Ishikawa (cell line): Measurements from ENCODE around the gene CBLIF.

Source experiments
- EP300 ChIP-seq: IDR thresholded peaks from 2 replicates; pipeline ENCODE4 v1.6.1; 2012; ENCODE audit warnings: borderline replicate concordance
- FOXM1 ChIP-seq: IDR thresholded peaks from 2 replicates; pipeline ENCODE4 v1.6.1; 2012; ENCODE audit warnings: low read depth, borderline replicate concordance
- MAX ChIP-seq: IDR thresholded peaks from 2 replicates; pipeline ENCODE4 v1.6.1; 2012
- RAD21 ChIP-seq: IDR thresholded peaks from 2 replicates; pipeline ENCODE4 v1.6.1; 2012; ENCODE audit warnings: low read depth
- REST ChIP-seq: IDR thresholded peaks from 2 replicates; pipeline ENCODE4 v1.6.1; 2012; ENCODE audit warnings: low read depth, mild to moderate bottlenecking
- TAF1 ChIP-seq: IDR thresholded peaks from 2 replicates; pipeline ENCODE4 v1.6.1; 2012; ENCODE audit warnings: low read depth, mild to moderate bottlenecking
- TEAD4 ChIP-seq: IDR thresholded peaks from 2 replicates; pipeline ENCODE4 v1.6.1; 2012
- USF1 ChIP-seq: IDR thresholded peaks from 2 replicates; pipeline ENCODE4 v1.6.1; 2012

- TF ChIP-seq REST (no peak), MAX (no peak), RAD21 (no peak), EP300 (no peak), USF1 (no peak), TAF1 (no peak), FOXM1 (no peak), TEAD4 (no peak)
Observed at GRCh38 chr11:59810911-59811259, 34.4 kb downstream of the CBLIF start.
